HepG2 (cell line): ENCODE data around the gene PGP. TPM values are rescaled to one million over a fixed set of nuclear protein-coding genes. Genes with fewer than 3 reads are reported as not detected.
A peak's percentile ranks its signal among the peaks of the same experiment; 100 is the strongest.

ENCODE experiments used
- AGO2 ChIP-seq: fragments of 200-400 bp; formaldehyde crosslinking; optimal IDR thresholded peaks from 2 replicates; pipeline ENCODE3; 2017; ENCODE audit warnings: mild to moderate bottlenecking, low read depth, low read length, moderate library complexity
- AKAP8 ChIP-seq: sonication (generic); formaldehyde crosslinking; IDR thresholded peaks from 2 replicates; pipeline ENCODE4 v1.5.1; 2020; ENCODE audit warnings: mild to moderate bottlenecking, missing genetic modification reagents
- CAMTA2 ChIP-seq: sonication (generic); formaldehyde crosslinking; IDR thresholded peaks from 2 replicates; pipeline ENCODE4 v1.4.0; 2020; ENCODE audit warnings: mild to moderate bottlenecking, missing genetic modification reagents, borderline replicate concordance
- CREB1 ChIP-seq, 2 experiments: fragments of 450-650 bp in 1 of 2; IDR thresholded peaks; 2 replicates each; pipeline ENCODE4 v1.6.1; 2016 to 2017; ENCODE audit warnings: control low read depth in 1 of 2, mild to moderate bottlenecking in 1 of 2, missing compliant biosample characterization in 1 of 2, missing genetic modification characterization in 1 of 2
- CTCF ChIP-seq: sonication (generic); formaldehyde crosslinking; IDR thresholded peaks from 2 replicates; pipeline ENCODE4 v1.5.0; 2020; ENCODE audit warnings: mild to moderate bottlenecking, missing genetic modification reagents, moderate library complexity
- ELF4 ChIP-seq: sonication (generic); formaldehyde crosslinking; IDR thresholded peaks from 2 replicates; pipeline ENCODE4 v1.5.0; 2020; ENCODE audit warnings: missing genetic modification reagents, mild to moderate bottlenecking, moderate library complexity, borderline replicate concordance
- HNRNPK ChIP-seq: fragments of 200-400 bp; formaldehyde crosslinking; IDR thresholded peaks from 2 replicates; pipeline ENCODE4 v1.6.1; 2018; ENCODE audit warnings: low read length, low read depth, moderate library complexity, mild to moderate bottlenecking; ENCODE audit not compliant: poor library complexity, severe bottlenecking
- MEIS2 ChIP-seq: sonication (generic); formaldehyde crosslinking; IDR thresholded peaks from 2 replicates; pipeline ENCODE4 v1.9.0; 2021; ENCODE audit warnings: mild to moderate bottlenecking, missing genetic modification reagents
- MIER3 ChIP-seq: IDR thresholded peaks from 2 replicates; pipeline ENCODE4 v1.6.1; 2016; ENCODE audit warnings: missing compliant biosample characterization, borderline replicate concordance
- NR0B2 ChIP-seq: sonication (generic); formaldehyde crosslinking; IDR thresholded peaks from 2 replicates; pipeline ENCODE4 v1.4.0; 2020; ENCODE audit warnings: mild to moderate bottlenecking, missing genetic modification reagents
- PRMT3 ChIP-seq: sonication (generic); formaldehyde crosslinking; IDR thresholded peaks from 2 replicates; pipeline ENCODE4 v1.8.1; 2022; ENCODE audit warnings: low read depth, mild to moderate bottlenecking, moderate library complexity, missing genetic modification reagents, borderline replicate concordance
- RFX5 ChIP-seq: IDR thresholded peaks from 2 replicates; pipeline ENCODE4 v1.6.1; 2011; ENCODE audit warnings: low read depth, low read length, improper control_type of control experiment
- TEAD2 ChIP-seq: sonication (generic); formaldehyde crosslinking; IDR thresholded peaks from 2 replicates; pipeline ENCODE4 v1.9.0; 2021; ENCODE audit warnings: missing genetic modification reagents
- YEATS2 ChIP-seq: sonication (generic); formaldehyde crosslinking; IDR thresholded peaks from 2 replicates; pipeline ENCODE4 v1.4.0; 2020; ENCODE audit warnings: missing genetic modification reagents, borderline replicate concordance
- ZNF124 ChIP-seq: sonication (generic); formaldehyde crosslinking; IDR thresholded peaks from 2 replicates; pipeline ENCODE4 v1.4.0; 2020; ENCODE audit warnings: missing genetic modification reagents
- ZNF746 ChIP-seq: sonication (generic); formaldehyde crosslinking; IDR thresholded peaks from 2 replicates; pipeline ENCODE4 v1.8.0; 2022; ENCODE audit warnings: mild to moderate bottlenecking, missing genetic modification reagents
- polyA plus RNA-seq, 8 experiments: library from polyadenylated mRNA; depleted of rRNA in 3 of 8; stranded (reverse) in 7 of 8; unstranded in 1 of 8; fragments of >200 nt; fragmentation: Illumina TruSeq in 4 of 8; extraction: Trizol in 4 of 8; gene quantifications; 2 replicates each; pipeline versions ENCODE4 v1.2.1 to v1.2.3, GENCODE V29; 2011 to 2016; ENCODE audit warnings: low read depth in 4 of 8, missing spikeins in 1 of 8, mixed read lengths in 1 of 8; ENCODE audit not compliant: insufficient read depth in 1 of 8
- total RNA-seq, 5 experiments: library from RNA; depleted of rRNA; stranded (reverse); fragments of >200 nt; fragmentation: Illumina TruSeq; extraction: Trizol; gene quantifications; 2 replicates each; pipeline ENCODE4 v1.2.3, GENCODE V29; 2016; ENCODE audit warnings: low read depth in 1 of 5
- TF ChIP-seq, protein P1 (sequence below): sonication (generic); formaldehyde crosslinking; IDR thresholded peaks from 2 replicates; pipeline ENCODE4 v1.9.0; 2021; ENCODE audit warnings: mild to moderate bottlenecking, missing genetic modification reagents
- TF ChIP-seq, protein P2 (sequence below): sonication (generic); formaldehyde crosslinking; IDR thresholded peaks from 2 replicates; pipeline ENCODE4 v1.4.0; 2020; ENCODE audit warnings: mild to moderate bottlenecking, missing genetic modification reagents, borderline replicate concordance

Gene PGP
- total and polyA plus RNA-seq, 2 of the 13 experiments (the other 11 are each of a cell fraction or from before 2014, with no cell fraction given): 7.3 to 18.3 TPM

- TF ChIP-seq CTCF (CRISPR knock-in tag): peak; percentile 27; the same call in 1 of the 2 replicates
- TF ChIP-seq CAMTA2 (CRISPR knock-in tag): no peak
- no peak for TF ChIP-seq ELF4 (CRISPR knock-in tag)
- TF ChIP-seq YEATS2 (CRISPR knock-in tag): peak; percentile 88
- peak; percentile 94 for TF ChIP-seq MEIS2 (CRISPR knock-in tag)
- TF ChIP-seq, protein P1, sequence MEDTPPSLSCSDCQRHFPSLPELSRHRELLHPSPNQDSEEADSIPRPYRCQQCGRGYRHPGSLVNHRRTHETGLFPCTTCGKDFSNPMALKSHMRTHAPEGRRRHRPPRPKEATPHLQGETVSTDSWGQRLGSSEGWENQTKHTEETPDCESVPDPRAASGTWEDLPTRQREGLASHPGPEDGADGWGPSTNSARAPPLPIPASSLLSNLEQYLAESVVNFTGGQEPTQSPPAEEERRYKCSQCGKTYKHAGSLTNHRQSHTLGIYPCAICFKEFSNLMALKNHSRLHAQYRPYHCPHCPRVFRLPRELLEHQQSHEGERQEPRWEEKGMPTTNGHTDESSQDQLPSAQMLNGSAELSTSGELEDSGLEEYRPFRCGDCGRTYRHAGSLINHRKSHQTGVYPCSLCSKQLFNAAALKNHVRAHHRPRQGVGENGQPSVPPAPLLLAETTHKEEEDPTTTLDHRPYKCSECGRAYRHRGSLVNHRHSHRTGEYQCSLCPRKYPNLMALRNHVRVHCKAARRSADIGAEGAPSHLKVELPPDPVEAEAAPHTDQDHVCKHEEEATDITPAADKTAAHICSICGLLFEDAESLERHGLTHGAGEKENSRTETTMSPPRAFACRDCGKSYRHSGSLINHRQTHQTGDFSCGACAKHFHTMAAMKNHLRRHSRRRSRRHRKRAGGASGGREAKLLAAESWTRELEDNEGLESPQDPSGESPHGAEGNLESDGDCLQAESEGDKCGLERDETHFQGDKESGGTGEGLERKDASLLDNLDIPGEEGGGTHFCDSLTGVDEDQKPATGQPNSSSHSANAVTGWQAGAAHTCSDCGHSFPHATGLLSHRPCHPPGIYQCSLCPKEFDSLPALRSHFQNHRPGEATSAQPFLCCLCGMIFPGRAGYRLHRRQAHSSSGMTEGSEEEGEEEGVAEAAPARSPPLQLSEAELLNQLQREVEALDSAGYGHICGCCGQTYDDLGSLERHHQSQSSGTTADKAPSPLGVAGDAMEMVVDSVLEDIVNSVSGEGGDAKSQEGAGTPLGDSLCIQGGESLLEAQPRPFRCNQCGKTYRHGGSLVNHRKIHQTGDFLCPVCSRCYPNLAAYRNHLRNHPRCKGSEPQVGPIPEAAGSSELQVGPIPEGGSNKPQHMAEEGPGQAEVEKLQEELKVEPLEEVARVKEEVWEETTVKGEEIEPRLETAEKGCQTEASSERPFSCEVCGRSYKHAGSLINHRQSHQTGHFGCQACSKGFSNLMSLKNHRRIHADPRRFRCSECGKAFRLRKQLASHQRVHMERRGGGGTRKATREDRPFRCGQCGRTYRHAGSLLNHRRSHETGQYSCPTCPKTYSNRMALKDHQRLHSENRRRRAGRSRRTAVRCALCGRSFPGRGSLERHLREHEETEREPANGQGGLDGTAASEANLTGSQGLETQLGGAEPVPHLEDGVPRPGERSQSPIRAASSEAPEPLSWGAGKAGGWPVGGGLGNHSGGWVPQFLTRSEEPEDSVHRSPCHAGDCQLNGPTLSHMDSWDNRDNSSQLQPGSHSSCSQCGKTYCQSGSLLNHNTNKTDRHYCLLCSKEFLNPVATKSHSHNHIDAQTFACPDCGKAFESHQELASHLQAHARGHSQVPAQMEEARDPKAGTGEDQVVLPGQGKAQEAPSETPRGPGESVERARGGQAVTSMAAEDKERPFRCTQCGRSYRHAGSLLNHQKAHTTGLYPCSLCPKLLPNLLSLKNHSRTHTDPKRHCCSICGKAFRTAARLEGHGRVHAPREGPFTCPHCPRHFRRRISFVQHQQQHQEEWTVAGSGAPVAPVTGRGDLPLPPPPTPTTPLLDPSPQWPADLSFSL: no peak
- TF ChIP-seq CREB1 (IDR thresholded peaks at IDR 0.05): peak; percentile 96
- peak; percentile 90 for TF ChIP-seq CREB1 (CRISPR knock-in tag; IDR thresholded peaks at IDR 0.05)
- TF ChIP-seq NR0B2 (CRISPR knock-in tag): peak; percentile 55; the same call in 1 of the 2 replicates
- TF ChIP-seq ZNF746 (CRISPR knock-in tag): peak; percentile 61; the same call in 1 of the 2 replicates
- TF ChIP-seq TEAD2 (CRISPR knock-in tag): no peak
- TF ChIP-seq HNRNPK: peak; percentile 63
- peak; percentile 18; the same call in 1 of the 2 replicates for TF ChIP-seq RFX5
- peak; percentile 36; the same call in 1 of the 2 replicates for TF ChIP-seq MIER3 (CRISPR knock-in tag)
- TF ChIP-seq, protein P2, sequence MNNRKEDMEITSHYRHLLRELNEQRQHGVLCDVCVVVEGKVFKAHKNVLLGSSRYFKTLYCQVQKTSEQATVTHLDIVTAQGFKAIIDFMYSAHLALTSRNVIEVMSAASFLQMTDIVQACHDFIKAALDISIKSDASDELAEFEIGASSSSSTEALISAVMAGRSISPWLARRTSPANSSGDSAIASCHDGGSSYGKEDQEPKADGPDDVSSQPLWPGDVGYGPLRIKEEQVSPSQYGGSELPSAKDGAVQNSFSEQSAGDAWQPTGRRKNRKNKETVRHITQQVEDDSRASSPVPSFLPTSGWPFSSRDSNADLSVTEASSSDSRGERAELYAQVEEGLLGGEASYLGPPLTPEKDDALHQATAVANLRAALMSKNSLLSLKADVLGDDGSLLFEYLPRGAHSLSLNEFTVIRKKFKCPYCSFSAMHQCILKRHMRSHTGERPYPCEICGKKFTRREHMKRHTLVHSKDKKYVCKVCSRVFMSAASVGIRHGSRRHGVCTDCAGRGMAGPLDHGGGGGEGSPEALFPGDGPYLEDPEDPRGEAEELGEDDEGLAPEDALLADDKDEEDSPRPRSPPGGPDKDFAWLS (CRISPR knock-in tag): no peak
- TF ChIP-seq ZNF124: peak; percentile 25; the same call in 1 of the 2 replicates
- TF ChIP-seq PRMT3 (CRISPR knock-in tag): no peak
- TF ChIP-seq AKAP8 (CRISPR knock-in tag): peak; percentile 51; the same call in 1 of the 2 replicates
- peak; percentile 79 for TF ChIP-seq AGO2
Measured at GRCh38 chr16:2223221-2223941, 8.7 kb upstream of the PGP start, which contains the start of gene E4F1 (continued).
